GM12874 (cell line): ENCODE data around the gene PSMD14.

Source experiments
- TF ChIP-seq, protein P1 (sequence below): IDR thresholded peaks from 2 replicates; pipeline ENCODE4 v1.5.1; 2011; ENCODE audit warnings: low read depth, mild to moderate bottlenecking, control low read depth, low read length, moderate library complexity; ENCODE audit not compliant: insufficient read depth

The PSMD14 gene

GRCh38 chr2:161382747-161383146 lies 74.5 kb downstream of the PSMD14 start:
- TF ChIP-seq, protein P1, sequence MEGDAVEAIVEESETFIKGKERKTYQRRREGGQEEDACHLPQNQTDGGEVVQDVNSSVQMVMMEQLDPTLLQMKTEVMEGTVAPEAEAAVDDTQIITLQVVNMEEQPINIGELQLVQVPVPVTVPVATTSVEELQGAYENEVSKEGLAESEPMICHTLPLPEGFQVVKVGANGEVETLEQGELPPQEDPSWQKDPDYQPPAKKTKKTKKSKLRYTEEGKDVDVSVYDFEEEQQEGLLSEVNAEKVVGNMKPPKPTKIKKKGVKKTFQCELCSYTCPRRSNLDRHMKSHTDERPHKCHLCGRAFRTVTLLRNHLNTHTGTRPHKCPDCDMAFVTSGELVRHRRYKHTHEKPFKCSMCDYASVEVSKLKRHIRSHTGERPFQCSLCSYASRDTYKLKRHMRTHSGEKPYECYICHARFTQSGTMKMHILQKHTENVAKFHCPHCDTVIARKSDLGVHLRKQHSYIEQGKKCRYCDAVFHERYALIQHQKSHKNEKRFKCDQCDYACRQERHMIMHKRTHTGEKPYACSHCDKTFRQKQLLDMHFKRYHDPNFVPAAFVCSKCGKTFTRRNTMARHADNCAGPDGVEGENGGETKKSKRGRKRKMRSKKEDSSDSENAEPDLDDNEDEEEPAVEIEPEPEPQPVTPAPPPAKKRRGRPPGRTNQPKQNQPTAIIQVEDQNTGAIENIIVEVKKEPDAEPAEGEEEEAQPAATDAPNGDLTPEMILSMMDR, result no peak

- TF ChIP-seq, protein P1, result no peak
These were observed 76.6 kb downstream of the PSMD14 start for GRCh38 chr2:161384864-161385263.

DNA sequence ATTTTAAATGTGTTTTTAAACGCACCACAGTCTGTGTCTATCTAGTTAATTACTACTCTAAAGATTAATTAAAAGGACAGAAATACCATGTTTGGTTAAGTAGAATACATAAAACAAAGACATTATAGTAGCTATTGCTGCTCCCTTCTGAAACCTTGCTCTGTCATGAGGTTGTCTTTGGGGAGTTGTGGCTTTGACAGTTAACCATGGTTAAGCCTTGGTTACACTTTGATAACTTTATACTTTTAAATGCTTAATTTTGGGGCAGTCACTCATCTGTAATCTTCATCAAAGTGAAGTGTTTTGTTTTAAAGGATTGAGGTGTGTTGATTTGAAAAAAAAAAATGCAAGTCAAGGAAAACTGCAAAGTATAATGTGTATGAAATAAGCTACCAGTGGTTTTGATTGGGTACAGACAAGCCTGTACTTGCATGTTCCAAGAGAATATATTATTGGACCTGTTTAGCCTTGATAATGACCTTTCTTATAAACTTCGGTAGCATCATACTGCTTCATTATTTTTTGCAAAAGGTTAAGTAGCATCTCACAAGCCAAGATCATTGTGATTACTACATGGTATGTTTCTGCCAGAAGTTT lies 78.1 kb downstream of the PSMD14 start:
- TF ChIP-seq, protein P1, result no peak

- TF ChIP-seq, protein P1, result no peak
These were observed 80.0 kb downstream of the PSMD14 start for GRCh38 chr2:161388146-161388779.

GRCh38 chr2:161391737-161392506 lies 83.7 kb downstream of the PSMD14 start:
- TF ChIP-seq, protein P1, result no peak

DNA sequence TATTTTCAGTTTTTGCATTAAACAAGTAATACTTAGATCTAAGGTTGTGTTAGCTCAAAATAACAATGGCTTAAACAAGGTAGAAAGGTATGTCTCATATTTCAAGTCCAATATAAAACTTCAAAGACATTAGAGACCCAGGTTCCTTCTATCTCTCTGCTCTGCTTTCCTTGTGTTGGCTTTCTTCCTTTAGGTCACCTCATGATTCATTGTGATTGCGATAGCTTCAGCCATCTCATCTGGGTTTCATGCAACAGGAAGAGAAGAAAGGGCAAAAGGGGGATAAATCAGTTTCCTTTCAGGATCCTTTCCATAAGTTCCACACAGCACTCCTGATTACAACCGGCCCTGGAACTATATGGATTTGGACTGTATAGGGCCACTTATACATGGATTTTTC lies 91.9 kb downstream of the PSMD14 start:
- TF ChIP-seq, protein P1, result no peak

DNA sequence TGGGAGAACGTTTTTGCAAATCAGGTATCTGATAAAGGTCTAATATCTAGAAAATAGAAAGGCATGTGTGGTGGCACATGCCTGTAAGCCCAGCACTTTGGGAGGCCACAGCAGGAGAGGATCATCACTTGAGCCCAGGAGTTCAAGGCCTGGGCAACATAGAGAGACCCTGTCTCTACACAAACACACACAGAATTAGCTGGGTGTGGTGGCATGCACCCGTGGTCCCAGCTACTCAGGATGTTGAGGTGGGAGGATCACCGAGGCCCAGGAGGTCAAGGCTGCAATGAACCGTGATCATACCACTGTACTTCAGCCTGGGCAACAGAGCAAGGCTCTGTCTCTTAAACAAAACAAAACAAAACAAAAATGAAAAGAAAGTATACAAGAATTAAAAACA lies 94.1 kb downstream of the PSMD14 start:
- TF ChIP-seq, protein P1, result no peak
